RPMI8226 (cell line): ENCODE measurements around the gene SND1.
A peak's percentile ranks its signal among the peaks of the same experiment; 100 is the strongest.
"Not testable (repeated sequence)": the region's sequence is repeated elsewhere in the genome, so short reads cannot be mapped to it uniquely, and the experiment has no call there.

Source experiments
- DNase-seq: peaks from one replicate; pipeline ENCODE4 v3.0.0-alpha.2; 2015

Gene SND1

DNA sequence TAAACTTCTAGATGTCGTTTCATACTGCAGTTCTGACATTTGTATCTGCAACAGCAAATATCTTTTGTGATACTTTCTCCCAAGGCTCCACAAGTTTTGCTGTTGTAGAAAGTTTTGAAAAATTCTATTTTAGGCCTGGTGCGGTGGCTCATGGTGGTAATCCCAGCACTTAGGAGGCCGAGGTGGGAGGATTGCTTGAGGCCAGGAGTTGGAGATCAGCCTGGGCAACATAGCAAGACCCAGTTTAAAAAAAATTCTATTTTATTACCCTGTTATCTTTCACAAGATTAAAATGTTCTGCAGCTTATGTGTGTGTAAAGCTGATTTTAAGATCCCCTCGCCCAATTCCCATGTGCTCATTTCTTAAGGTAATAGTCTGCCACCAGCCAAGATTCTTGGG is 1.4 kb downstream of the SND1 start:
- no peak for DNase-seq

DNA sequence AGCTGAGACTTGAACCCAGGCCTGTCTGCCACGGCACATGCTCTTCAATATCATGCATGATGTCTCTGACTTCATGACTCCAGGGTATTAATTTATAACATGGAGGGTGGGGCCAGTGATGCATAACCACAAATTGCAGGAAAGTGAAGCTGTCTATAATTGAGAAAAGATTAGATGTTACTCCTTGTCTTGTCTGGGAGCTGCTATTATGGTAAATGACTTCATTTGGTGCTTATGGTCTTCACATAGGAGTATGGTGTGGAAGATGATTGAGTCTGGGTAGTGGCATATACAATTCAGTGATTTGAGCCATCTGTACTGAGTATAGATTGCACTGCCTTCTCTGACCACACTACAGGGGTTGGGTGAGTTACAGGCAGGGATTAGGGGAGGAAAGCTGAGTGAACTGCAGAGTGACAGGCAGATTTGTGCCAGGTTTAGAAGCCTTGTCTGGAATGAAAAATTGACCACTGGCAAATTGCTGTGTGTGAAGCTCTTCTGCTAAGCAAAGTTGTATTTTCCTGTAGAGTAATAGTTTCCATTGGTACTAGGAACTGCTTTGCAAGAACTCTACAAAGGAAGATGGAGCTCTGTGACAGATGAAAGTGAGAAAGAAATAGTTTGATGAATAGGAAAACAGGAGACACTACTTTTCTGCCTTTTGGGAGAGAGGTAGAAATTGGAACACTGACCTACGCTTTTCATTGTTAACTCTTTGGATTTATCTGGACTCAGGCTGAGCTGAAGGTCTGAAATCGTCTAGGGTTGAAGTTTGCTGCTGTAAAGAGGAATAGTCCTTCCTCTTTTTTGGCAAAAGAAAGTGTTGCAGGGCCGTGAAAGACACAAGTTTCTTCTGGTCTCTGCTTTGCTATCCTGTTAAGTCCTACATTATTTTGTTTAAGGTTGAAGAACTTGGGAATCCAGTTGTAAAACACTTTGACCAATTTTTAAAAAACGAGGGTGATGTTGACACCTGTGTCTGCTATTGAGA is 2.7 kb downstream of the SND1 start:
- peak; percentile 46 for DNase-seq

DNA sequence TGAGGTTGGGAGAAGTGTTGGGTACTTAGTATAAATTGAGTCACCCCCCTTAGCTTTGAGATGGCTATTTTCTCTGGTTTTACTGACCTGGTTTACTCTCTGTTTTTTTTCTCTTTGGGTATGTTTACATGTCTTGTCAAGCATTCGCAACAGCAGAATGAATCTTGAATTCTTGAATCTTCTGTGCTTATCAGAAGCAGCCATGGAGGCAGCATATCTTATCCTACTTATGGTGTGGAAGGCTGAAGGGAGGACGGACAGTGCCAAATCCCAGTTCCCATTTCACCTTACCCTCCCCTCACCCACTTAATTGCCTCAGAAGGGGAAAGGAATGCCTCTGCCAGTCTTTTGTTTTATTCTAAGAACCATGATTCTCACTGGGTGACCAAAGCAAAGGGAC is 3.7 kb downstream of the SND1 start:
- DNase-seq = no peak

DNA sequence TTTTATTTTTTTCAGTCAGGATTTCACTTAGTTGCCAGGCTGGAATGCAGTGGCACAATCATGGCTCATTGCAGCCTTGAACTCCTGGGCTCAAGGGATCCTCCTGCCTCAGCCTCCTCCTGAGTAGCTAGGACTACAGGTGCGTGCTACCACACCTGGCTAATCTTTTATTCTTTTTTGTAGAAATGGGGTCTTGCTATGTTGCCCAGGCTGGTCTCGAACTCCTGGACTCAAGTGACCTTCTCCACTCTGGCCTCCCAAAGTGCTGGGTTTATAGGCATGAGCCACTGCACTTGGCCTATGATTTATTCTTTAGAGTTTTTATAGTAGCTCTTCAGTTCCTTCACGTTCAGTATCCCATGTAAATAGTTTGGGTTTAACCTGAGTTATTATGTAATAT is 5.5 kb downstream of the SND1 start:
- DNase-seq = no peak

DNA sequence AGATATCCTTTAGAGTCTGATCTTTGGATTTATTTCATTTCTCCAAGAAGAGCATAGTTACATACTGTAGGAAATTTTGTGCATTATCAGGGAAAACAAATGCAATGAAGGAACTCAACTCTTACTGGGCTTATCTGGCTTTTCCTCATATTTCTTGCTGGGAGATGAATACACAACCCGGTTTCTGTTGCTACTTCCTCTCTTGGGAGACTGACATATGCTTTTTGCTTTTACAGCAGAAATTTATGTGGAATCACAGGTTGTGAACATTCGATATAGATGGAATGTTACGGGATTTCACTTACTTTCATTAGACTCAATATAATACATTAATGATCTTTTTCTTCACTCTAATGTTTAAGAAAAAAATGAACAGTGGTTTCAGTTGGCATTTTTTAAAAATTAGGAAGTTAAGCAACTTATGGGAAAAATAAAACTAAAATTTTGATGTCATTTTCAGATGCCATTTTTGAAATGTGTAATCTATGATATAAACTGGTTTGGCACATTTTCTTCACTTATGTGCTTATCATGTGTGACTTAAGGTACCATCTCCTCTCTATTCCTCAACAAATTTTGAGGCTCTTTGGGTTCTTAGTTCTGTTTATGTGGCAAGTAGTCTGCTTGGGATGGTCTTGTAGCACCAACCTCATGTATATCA is 7.1 kb downstream of the SND1 start:
- no peak for DNase-seq

DNA sequence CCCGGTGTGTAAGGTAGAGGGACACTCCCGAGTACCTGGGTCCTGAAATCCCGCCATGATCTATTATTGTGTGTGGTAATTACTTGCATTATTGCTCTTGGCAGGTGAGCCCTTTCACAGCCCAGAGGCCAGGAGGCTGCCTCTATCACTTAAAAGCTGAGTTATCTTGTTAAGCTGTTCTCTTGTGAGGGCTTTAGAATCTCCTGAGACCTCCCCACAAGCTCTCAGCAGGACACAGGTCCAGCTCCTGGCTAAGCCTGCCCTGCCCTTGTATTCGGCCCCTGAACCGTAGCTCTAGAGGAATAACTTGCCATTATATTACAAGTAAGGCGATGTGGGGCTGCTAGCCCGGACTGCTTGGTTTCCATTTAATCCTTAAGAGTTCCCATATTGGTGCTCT is 13.9 kb downstream of the SND1 start:
- no peak for DNase-seq

DNA sequence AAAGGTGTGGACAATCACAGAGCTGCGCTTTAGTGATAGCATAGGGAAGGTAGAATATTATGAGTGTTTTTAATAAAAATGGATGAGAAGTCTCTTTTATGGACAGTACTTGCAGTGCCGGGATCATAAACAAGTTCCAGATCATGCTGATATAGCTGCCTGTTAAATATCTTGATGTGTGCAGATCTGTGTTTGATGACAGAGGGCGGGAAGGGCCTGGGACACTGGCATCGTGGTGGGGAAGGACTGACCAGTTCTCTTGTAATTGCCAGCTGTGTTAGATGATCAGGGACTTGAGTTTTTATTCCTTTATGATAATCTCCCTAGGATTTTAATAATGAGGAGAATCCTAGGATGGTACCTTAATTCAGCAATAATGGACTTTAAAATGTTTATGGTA is 14.6 kb downstream of the SND1 start:
- DNase-seq = no peak

DNA sequence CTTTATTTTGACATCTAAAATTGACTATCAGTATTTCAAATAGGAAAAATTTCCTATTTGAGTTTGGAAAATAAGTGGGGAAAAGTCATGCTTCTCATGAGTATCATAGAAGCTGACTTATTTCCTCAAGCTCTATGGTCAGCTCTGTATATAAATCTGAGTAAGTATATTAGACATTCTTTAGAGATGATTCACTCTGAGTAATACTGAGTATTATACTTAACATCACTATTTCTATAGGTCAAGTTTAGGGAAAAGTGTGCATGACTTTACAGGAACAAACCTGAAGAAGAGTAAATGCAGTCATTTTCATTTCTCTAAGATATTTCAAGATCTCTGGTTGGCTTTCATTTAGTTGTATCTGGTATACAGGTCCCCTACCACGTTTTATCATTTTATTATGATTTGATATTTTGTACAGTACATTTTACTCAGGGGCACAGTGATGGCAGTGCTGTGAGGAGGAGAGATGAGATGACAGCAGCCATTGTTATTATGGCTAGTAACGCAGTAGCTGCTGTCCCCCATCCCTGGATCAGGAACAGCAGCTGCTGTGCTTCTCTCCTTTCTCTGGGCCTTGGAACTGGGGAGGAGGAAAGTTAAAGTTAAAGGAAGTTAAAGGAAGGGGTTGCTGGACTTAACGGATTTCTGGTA is 15.2 kb downstream of the SND1 start:
- DNase-seq = no peak

DNA sequence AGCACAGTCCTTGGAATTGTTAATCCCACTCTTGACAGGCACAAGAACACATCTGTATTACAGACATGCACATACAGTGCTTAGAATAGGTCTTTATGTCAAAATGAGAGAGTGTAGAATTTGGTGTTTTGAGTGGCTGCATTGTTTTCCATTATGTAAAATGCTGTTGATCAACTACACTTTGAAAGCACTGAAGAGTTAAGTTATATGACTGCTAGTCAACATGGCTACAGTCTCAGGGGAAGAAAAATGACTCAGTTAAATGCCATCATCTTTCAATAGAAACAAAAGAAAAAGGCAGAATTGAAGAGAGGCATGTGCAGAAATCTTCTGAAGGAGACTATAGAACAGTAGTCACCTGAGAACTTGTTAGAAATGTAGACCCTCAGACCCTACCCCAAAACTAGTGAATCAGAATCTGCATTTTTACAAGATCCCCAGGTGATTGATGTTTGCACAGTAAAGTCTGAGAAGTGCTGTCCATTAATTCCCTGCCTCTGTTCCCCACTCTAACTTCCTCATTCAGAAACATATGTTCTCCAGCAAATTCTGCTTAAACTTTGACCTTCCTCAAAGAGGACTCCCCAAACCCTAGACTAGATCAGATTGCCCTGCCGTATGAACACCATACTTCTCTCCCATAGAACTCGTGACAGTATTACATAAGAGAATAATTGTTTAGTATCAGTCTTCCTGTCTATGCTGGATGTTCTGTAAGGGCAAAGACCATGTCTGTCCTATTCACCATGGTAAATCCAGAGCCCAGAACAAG is 16.0 kb downstream of the SND1 start:
- DNase-seq = no peak

DNA sequence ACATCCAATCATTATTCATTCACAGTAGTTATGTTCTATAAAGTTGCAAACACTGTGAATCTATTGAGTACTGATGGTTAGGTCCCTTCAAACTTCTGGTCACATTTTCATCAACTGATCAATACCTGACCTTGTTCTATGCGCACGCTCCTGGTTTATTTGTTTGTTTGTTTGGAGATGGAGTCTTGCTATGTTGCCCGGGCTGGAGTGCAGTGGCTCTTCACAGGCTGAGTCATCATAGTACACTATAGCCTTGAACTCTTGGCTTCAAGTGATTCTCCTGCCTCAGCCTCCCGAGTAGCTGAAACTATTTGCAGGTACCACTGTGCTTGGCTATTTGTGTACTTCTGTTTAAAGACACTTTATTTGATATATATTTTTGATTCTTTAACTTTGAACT is 19.3 kb downstream of the SND1 start:
- no peak for DNase-seq

DNA sequence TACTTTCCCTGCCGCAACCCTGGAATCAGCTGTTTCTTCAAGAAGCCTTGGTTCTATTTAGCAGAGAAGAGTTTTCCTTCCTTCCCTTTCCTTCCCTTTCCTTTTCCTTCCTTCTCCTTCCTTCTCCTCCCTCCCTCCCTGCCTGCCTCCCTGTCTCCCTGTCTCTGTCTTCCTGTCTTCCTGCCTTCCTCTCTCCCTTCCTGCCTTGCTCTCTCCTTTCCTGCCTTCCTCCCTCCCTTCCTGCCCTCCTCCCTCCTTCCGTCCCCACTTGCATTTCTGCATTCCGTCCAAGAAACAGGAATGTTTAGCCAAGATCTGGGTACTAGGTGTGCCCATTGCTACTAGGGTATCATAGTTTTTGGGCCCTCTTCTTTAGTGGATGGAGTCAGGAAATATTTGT is 21.9 kb downstream of the SND1 start:
- DNase-seq = no peak

DNA sequence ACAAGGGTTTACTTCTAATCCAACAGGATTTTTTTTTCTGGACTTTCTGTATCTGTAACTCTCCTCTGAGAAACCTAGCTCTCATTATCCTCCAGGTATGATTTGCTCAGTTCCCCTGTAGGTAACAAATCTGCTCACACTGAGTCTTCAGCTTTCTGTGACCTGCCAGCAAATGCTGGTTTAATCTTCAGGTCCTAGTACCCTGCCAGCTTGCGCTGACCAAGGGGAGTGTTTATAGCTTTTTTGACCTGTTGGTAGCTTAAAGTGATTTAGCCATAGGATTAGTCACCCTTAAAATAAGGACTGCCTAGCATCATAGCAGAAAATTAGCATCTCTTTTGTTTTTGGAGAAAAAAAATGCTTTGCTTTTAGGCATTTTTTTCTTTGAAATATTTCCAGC is 22.4 kb downstream of the SND1 start:
- DNase-seq = no peak

DNA sequence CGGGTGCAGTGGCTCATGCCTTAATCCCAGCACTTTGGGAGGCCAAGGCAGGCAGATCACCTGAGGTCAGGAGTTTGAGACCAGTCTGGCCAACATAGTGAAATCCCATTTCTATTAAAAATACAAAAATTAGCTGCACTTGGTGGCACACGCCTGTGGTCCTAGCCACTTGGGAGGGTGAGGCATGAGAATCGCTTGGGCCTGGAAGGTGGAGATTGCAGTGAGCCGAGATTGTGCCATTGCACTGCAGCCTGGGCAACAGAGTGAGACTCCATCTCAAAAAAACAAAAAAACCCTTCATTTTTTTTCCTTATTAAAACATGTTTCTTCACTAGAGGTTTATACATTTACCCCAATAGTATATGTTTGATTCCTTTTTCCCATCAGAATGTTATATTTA is 22.9 kb downstream of the SND1 start:
- DNase-seq = not testable (repeated sequence)

DNA sequence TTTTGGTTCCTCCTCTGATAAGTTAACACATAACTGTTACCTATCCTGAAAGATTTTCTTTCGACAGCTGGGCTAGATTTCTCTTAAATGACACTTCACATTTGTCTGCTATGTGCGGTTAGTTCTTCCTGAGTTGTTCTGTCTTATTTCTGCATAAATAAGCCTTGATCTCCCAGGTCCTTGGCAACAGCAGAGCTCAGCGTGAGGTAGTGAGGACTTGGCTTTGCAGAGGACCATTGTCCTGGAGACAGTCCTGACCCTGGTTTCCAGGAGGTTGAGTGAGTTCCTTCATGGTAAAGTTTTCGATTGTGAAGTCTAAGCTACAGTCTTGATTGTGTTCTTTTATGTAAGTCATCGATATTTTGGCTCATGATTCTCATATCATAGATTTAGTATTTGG is 23.7 kb downstream of the SND1 start:
- no peak for DNase-seq

DNA sequence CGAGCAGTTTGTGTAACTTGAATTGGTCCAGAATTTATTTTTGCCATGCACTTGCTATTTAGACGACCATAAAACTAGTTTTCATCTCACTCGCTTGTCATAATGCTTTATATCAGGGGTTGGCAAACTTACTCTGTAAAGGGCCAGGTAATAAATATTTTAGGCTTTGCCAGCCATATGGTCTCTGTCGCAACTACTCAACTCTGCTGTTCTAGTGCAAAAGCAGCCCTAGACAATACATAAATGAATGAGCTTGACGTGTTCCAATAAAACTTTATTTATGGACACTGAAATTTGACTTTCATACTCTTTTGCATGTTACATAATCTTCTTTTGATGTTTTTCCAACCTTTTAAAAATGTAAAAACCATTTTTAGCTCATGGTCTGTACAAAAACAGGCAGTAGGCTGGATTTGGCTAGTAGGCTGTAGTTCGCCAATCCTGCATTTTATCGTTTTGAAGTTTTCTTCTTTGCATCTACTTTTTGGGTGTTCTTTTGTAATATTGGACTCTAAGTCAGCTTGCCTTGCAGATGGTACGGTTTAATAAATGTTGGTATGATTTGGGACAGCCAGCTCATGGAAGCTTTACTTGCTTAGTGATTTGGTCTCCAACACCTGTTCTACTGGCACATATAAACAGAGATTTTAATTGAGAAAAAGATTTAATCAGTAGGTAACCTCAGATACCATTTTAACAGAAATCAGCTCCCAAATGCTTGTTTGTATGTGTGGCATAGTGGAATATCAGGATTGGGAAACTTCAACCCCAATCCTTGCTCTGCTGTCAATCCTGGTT is 25.6 kb downstream of the SND1 start:
- DNase-seq = no peak

DNA sequence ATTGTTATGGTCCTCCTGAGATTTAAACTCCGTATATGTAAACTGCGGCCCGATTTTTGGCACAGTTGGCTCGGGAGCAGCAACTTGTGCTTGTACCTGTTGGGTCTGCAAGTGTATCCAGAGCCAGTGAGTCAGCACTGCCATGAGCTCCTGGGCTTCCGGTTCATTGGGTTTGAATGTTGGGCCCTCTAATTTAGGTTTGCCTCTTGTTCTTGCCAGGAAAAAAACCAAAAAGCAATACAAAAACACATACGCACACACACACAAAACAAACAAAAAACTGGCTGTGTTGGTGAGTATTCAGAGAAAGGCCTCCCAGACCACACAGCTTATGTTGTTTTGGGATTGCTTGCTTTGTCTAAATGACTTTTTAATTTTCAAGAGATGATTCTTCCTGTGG is 26.3 kb downstream of the SND1 start:
- DNase-seq = no peak

DNA sequence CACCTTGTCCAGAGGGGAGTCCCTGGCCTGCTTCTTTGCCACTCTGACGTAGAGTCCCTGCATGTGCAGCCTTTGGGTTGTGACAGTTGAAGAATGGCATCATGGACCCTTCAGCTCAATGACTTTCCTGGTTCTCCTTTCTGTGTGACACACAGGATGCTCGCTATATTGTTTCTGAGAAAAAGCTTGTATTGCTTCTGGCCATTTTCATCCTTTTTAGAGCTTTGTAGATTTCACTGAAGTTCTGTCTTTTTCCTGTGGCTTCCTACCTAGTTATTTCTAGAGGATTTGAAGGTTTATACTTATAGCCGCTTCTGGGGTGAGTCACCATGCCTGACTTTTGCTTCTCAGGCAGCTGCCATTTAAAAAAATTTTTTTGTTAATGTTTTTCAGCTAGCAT is 27.0 kb downstream of the SND1 start:
- no peak for DNase-seq

DNA sequence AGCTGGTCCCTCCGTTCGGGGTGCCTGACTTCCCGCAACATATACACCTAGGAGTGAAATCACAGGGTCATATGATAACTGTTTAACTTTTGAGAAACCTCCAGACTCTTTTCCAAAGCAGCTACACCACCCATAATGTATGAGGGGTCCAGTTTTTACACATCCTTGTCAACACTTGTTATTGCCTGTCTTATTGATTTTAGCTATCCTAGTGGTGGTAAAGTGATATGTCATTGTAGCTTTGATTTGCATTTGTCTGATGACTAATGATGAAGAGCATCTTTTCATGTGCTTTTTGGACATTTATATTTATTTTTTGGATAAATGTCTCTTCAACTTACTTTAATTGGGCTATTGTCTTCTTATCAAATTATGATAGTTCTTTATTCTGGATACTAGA is 29.0 kb downstream of the SND1 start:
- no peak for DNase-seq

DNA sequence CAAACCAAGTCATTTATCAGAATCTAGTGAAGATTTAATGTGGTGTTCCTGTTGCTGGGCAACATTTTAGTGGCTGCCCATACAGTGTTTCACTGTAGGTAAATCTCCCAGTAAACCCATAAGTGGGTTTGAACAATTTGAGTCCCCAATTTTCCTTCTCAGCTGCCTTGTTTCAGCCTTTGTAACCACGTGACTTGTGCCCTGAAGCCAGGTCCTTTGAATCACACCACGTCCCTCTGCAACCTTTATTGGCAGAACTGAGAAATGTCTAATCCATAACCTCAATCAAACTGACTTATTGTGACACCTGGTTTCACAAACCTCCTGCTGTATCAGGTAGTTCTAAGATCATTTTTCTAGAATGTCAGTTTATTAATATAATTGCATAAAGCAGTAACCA is 30.1 kb downstream of the SND1 start:
- no peak for DNase-seq

DNA sequence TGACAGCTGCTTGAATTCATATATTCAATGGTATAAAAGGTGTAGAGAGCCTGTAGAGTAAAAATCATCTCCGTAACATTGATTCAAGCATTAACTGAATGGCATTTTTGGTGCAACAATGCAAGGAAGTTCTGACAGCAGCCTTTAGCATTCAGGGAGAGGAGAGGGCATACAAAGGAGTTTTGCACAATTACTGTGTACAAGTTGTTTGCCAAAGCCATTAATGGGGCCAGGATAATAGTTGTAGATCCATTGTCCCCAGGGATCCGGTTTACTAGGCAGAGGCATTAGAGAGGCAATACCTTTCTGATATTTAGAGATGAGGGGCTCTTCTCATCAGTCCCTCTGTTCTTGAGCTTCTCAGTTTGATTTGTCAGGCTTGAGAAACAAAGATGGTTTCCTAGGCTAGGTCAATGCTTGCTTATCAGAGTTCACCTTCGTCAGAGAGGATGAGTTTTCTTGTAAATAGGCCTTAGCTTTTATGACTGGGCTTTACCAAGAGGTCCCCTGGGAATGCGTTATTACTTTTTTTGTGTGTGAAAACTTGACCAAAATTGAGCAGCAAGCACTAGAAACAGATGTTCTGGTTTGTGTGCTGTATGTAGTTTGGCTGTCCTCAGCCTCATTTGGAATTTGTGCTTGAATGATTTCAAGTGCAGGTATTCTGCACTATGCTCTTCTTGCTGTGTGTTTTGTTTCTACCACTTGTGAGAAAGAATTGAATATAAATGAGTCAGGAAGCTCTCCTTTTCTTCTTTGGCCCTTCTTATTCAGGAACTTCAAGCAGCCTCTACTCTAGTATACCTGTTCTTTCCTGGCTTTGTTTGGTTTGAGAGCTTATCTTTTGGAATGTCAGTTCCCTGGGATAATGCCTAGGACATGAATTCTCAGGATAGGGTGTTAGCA is 32.0 kb downstream of the SND1 start:
- DNase-seq = no peak

DNA sequence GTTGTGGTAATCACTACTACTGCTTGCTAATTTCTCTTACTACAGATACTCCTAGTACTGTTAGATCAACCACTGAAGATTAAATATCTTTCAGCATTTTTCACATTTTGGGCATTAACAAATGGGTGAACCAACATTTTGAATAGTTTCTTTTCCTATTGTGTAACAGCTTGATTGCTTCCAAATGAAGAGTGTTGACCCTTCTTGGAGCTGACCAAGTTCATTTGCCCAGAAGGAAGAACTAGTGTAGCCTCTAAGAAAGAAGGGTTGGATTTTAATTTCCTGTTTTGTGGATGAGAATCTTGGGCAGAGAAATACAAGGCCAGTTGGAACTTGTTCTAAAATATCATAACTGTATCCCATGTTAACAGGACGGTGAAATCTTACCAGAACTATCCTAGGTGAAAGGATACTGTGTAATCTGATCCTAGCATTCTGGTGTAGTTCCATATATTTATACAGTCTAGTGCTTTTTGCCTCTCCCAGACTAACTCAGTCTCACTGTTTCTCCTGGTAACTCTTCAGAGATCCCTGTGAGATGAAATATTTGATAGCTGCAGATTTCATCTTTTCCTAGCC is 37.3 kb downstream of the SND1 start:
- no peak for DNase-seq
